M059J (cell line): ENCODE measurements around the gene TCEAL3. TPM values are rescaled to one million over a fixed set of nuclear protein-coding genes. Genes with fewer than 3 reads are reported as not detected.
"Not testable (repeated sequence)": the region's sequence is repeated elsewhere in the genome, so short reads cannot be mapped to it uniquely, and the experiment has no call there.

ENCODE experiments used
- DNase-seq: peaks from one replicate; pipeline ENCODE4 v3.0.0-alpha.2; 2012; ENCODE audit warnings: low read depth
- total RNA-seq: library from RNA; depleted of rRNA; stranded (reverse); fragments of >200 nt; shearing (Covaris generic); gene quantifications from 2 replicates; pipeline ENCODE4 v1.2.3, GENCODE V29; 2014

Gene TCEAL3
- total RNA-seq, 1 experiment from 2014 or later, result 77.7 TPM

DNA sequence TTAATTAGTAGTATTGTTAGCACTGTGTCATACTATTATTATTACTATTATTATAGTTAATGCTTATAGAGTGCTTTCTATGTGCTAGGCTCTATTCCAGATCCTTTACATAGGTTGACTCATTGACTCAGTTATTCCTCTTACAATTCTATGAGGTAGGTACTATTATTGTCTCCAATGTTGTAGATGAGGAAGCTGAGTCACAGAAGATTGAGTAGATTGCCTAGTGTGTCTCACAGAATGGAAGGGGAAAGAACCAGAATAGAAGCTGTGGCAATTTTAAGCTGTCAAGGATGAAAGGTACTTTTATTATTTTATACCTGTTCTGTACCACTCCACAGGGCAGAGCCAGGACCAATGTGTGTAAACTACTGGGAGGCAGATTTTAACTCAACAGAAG is 19.1 kb downstream of the TCEAL3 start:
- peak; percentile 48 for DNase-seq

DNA sequence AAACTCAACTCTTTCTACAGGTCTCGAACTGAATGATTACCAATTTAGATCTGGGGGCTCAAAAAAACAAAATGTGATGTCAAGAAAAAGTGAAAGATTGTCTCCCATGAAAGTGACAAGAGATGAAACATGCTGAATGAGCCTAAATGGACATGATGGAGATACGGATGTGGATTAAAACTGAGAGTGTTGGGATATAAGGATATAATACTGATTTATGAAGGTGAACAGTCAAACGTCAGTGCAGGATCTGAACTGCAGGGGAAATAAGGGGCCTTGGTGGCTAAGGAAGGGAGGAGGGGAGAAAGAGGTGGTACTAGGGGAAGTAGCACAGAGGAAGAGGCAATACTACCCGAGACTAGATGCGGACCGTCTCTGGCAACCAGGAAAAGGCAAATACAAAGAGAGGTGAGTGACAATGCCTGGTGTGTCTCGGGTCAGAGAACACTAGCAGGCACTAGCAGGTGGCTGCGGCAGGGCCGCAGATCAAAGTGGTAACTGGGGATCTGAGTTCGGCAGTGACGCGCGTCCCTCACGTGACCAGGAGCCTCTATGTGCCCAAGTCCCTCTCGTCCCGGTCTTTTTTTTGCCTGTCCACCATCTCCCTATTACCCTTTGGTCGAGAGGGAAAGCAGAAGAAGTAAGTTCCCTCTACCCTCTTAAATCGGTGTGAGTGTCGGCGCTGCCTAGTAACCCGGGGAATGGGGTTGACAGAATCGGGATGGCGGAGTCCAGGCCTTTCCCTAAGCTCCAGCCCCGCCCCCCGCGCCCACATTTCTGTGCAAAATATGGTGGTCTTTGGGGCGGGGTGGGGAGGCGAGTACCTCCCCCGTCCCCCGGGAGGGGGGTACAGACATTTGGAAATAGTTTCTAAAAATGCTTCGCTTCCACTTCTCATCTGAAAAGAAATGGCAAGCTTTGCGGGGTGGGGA is 20.9 kb downstream of the TCEAL3 start, which contains the start of gene TCEAL1:
TCEAL1 (plus strand) TSS at position 590 of the 932 bp plus-strand sequence. CDS start 942 bp downstream, outside the sequence.
- DNase-seq, result peak; percentile 63

DNA sequence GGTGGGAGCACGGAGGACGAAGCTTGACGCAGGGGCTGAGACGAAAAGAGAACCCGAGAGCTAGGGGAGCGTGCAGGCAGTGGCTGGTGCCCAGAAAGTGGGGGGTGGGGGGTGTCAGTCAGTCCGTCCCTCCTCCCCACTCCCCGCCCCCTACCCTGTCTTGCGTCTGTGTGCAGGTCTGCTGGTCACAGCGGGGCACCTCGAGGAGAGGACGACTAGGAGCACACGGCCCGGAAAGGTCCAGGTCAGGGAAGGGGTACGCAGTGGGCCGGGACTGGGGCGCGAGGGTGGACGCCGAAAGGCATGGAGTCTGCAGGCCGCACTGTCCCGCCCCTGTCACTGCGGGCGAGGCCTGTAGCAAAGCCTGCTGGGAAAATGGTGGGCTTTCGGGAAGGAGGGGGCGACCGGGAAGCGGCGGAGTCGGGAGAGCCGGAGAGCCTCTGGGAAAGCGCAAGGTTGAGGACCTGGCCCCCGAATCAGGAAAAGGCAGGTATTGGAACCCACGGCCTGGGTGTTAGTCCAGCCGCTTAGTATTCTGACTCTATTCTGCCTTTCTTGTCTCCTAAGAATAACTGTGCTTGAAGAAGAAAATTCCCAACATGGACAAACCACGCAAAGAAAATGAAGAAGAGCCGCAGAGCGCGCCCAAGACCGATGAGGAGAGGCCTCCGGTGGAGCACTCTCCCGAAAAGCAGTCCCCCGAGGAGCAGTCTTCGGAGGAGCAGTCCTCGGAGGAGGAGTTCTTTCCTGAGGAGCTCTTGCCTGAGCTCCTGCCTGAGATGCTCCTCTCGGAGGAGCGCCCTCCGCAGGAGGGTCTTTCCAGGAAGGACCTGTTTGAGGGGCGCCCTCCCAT is 21.8 kb downstream of the TCEAL3 start:
- peak; percentile 76 for DNase-seq

DNA sequence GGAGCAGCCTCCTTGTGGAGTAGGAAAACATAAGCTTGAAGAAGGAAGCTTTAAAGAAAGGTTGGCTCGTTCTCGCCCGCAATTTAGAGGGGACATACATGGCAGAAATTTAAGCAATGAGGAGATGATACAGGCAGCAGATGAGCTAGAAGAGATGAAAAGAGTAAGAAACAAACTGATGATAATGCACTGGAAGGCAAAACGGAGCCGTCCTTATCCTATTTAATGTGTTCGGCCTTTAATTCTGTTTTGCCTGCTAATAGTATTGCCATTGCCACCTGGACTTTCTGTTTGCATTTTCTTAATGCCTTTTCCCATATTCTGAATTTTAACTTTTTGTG is 22.4 kb downstream of the TCEAL3 start:
- DNase-seq, result no peak

DNA sequence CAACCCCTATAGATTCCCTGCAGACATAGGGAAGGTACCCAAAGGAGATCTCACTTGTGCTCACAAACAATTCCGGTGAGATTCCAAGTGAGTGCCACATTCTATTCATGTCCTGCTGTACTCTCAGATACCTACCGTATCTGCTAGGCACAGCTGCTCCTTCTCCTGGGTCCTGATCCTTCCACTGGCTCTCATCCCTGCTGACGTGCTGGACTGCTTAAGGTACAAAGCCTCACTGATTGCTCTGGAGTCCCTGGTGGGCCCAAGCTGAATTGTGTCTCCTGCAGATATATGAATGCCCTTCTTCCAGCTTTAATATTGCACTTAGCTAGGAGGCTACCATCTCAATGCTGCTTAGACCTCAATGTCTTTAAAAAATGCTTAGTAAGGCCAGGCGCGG is 23.4 kb downstream of the TCEAL3 start:
- no peak for DNase-seq

DNA sequence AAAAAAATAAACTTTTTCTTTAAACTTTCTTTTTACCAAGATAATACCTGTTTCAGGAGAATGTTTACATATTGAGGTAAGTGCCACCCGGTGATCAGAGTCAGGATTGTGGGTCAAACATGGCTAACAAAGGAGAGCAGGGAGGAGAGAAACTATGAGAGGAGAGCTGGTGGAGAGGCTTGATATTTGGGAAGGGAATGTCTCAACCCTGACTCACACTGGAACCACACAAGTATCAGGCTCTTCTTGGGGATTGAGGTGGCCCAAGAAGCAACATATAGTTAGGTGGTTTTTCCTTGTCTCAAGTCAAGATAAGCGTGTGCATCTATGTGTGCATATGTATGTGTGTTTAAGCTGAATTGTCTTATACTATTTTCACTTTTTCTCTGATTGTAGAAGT is 27.7 kb downstream of the TCEAL3 start:
- peak; percentile 42 for DNase-seq

DNA sequence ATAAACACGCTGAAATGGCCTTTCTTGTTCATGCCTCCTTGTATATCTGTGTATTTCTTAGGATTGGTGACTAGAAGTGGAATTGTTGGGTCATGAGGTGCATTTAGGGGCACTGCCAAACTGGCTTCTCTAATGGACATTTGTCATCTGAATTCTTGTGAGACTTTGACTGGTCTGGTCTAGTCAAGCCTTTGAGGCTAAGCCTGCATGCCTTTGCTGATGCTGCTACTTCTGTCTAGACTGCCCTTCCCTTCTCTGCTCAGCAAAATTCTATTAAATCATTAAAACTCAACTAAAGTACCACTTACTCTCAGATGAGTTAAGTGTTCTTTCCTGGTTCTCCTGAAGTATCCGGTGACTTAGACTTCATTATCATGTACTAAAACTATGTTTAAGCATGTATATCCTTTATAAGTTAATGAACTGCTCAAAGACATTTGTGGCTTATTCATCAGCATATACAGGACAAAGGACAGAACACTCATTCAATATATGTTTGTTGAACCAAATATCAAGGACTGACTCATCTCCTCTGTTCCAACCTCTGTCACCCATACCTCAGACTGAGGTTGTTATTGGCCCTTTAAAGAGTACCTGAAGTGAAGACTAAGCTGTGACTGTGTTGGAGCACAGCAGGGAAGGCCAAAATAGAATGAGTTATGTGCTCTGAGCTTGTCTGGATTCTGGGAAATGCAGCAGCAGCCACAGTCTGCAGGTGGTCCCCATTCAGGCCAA is 30.0 kb downstream of the TCEAL3 start:
- DNase-seq, result peak; percentile 60

DNA sequence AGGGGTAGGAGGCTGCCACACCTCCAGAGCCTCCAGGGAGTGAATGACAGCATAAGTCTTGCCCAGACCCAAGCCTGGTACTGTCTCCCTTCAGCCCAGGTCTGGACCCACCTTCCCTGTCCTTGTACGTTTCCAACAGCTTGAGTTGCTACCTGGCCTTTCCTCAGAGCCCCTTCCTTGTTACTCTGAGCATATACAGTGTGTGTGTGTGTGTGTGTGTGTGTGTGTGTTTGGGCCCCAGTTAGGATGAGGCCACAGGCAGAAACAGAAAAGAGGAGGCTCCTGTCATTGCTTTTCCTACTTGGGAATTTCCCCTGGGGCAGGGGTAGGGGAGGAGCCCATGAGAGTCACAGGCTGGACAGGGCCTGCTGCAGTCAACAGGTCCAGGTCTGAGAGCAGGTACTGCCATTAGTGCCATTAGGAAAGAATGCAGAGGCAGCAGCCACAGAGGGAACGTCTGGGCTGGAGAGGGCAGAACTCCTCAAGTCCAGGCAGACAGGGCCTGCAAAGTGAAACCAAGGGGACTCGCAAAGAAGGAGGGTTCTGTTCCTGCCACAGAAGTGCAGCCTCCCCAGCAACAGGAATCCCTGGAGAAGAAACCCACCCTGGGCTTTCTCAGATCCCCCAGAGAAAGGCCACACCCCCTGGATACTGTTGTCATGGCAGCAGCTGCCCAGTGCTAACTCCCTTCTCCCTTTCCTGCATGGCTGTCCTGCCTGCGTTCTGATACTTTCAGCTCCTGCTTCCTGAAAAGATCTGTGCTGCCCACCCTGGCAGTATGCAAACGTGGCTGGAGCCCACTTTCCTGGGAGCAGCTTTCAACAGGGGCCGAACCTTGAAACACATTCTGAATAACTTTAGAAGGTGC is 30.9 kb downstream of the TCEAL3 start:
- DNase-seq, result peak; percentile 56

DNA sequence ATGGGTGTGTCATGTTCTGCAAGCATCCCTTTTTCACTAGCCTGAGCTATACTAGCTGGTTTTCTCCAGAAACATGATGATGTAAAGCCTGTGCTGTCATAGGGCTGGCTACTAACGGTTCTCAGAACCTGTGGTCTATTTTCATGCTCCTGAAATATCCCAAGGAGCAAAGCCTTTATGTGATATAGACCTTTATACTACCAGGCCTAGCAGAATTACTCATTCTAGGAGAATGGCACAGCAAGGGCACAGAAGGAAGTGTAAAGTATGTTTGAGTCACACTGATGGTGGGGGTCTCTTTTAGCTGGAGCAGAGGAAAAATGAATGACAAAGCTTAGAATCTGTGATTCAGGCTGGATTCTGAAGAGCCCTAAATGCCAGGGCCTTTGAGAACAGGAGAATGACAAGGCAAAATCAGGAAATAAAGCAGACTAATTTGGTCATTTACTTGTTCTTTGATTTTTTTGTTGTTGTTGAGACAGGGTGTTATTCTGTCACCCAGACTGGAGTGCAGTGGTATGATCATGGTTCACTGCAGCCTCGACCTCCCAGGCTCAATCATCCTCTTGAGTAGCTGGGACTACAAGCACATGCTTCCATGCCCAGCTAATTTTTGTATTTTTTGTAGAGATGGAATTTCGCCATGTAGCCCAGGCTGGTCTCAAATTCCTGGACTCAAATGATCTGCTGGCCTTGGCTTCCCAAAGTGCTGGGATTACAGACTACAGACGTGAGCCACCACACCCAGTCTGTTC is 32.8 kb downstream of the TCEAL3 start:
- peak; percentile 79 for DNase-seq

DNA sequence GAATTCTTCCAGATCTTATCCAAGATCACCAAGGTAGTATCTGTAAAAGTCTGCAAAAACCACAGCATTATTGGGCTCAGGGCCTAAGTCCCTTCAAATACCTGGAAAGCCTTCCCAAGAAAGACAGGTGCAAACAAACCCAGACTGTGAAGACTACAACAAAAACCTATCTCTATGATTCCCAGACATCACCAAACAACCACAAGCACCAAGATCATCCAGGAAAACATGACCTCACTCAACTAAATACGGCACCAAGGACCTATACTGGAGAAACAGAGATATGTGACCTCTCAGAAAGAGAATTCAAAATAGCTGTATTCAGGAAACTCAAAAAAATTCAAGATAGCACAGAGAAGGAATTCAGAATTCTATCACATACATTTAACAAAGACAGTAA is 36.4 kb downstream of the TCEAL3 start:
- DNase-seq, result no peak

DNA sequence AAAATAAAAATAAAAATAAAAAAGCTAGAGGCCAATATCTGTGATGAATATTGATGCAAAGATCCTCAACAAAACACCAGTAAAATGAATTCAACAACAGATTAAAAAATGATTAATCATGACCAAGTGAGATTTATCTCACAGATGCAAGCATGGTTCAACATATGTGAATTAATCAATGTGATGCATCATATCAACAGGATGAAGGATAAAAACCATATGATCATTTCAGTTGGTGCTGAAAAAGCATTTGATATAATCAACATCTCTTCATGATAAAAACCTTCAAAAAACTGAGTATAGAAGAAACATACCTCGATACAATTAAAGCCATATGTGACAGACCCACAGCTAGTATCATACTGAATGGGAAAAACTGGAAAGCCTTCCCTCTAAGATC is 39.9 kb downstream of the TCEAL3 start:
- DNase-seq, result no peak

DNA sequence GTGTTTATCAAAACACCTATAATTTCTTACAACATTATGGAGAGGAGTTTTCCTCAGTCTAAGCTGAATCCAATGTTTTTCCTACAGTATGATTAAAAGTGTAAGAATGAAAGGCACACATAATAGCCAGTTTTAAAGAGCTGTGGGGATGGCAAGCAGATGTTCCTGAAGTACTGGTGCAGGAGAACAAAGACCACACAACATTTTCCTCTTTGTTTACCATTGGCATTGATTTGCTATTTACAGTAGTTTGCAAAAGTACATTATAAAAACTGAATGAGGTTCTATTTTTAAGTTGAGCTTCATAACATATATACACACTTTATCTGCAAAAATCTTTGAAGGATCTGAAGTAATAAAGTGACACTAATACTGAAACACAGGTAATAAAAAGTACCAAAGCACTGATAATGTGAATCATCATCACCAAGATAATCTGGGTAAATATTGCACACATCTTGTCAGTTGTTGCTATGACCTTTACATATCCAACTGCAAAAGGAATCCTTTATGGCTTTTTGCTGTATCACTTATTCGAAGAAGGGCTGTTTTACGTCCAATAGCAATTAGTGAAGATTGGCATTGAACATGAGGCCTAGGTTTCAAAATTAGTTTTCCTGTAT is 43.5 kb downstream of the TCEAL3 start:
- DNase-seq, result no peak

DNA sequence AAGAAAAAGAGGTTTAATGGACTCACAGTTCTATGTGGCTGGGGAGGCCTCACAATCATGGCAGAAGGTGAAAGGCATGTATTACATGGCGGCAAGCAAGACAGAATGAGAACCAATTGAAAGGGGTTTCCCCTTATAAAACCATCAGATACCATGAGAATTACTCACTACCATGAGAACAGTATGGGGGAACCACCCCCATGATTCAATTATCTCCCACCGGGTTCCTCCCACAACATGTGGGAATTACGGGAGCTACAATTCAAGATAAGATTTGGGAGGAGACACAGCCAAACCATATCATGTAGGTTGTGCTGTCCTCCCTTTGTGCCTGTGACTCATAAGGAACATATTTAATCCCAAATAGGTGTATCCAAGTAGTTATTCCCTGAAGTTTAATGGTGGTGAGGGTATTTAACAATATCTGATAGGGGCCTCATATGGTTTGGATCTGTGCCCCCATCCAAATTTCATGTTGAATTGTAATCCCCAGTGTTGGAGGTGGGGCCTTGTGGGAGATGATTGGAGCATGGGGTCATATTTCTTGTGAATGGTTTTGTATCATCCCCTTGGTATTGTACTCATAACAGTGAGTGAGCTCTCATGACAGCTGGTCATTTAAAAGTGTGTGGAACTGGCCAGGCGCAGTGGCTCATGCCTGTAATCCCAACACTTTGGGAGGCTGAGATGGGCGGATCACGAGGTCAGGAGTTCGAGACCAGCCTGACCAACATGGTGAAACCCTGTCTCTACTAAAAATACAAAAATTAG is 47.7 kb downstream of the TCEAL3 start:
- DNase-seq, result peak; percentile 56

DNA sequence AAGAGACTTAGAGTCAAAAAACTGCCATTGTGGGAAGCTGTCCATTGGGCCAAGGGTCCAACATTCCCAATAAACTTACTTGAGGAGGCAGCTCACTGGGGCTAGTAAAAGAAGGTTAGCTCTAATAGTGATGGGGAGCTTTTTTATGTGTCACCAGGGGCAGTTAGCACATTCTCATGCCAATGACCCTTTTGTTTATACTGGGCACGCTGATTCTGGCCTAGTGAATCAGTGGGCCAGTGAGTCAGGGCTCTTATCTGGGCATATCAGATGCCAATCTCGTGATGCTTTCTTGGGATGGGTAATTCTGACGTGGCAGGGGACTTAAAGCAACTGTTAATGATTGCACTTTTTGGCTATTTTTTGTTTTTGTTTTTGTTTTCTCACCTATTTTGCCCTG is 48.9 kb downstream of the TCEAL3 start:
- DNase-seq, result peak; percentile 98

DNA sequence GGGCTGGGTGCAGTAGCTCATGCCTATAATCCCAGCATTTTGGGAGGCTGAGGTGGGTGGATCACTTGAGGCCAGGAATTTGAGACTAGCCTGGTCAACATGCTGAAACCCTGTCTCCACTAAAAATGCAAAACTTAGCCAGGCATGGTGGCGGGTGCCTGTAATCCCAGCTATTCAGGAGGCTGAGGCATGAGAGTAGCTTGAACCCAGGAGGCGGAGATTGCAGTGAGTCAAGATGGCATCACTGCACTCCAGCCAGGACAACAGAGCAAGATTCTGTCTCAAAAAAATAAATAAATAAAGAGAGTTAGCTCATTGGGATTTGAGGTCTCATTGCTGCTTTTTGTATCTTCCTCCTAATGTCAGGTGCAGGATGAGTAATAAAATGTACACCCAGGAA is 49.3 kb downstream of the TCEAL3 start:
- DNase-seq, result peak; percentile 81

DNA sequence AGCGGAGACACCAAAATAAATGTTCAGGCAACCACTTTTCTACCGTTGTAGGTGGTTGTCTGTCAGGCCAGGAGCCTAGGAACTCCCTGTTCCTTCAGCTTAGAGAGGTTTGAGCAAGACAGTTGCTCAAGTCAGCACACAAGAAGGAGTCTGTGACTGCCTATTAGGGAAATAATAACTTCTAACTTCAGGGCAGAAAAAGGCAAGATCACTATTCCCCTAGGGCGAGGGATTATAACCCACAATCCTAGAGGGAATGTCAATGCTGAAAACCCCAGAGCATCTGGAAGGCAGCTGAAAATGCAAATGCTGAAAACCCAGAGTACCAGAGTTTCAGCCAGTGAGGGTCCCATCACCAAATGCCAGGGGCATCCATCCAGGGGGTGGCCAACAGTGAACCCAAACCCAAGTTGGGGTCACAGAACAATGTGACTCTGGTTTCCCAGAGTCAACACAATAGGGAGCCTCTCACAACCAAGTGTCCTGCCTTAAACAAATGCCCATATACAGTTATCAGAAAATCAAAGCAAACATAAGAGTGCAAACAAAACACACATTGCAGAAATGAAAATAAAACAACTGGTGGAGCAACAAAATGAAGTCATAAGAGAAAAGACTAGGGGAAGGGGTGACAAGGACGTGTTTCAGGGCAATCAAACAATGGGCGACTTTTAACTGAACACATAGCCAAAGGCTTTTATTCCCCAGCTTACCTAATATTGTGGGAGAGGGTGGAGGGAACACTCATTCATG is 51.1 kb downstream of the TCEAL3 start:
- DNase-seq, result no peak

DNA sequence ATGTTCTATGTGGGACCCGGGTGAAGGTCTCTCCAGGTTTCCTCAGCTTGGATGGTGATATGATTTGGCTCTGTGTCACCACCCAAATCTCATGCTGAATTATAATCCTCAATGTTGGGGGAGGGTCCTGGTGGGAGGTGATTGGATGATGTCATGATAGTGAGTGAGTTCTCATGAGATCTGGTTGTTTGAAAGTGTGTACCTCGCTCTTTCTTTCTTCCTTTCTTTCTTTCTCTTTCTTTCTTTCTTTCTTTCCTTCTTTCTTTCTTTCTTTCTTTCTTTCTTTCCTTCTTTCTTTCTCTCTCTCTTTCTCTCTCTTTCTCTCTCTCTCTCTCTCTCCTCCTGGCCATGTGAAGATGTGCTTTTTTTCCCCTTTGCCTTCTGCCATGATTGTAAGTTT is 51.7 kb downstream of the TCEAL3 start:
- DNase-seq, result not testable (repeated sequence)
